Stimulated activated CD4-positive, alpha-beta T cell treated with anti-CD3 and anti-CD28 coated beads, Interleukin-15, amount 100 ng/mL, for 24 hours (primary cell): ENCODE measurements around the gene CCDC196.
A peak's percentile ranks its signal among the peaks of the same experiment; 100 is the strongest.
"Not testable (repeated sequence)": the region's sequence is repeated elsewhere in the genome, so short reads cannot be mapped to it uniquely, and the experiment has no call there.

ENCODE experiments used
- DNase-seq: peaks from one replicate; pipeline ENCODE4 v3.0.0-alpha.2; 2020

CCDC196 gene

GRCh38 chr14:66496188-66496807 is 10.1 kb downstream of the CCDC196 start:
- no peak for DNase-seq

- DNase-seq, result no peak
These were observed 10.7 kb downstream of the CCDC196 start for GRCh38 chr14:66496911-66497310.

- no peak for DNase-seq
These were observed 12.1 kb downstream of the CCDC196 start for GRCh38 chr14:66498311-66498710.

GRCh38 chr14:66501592-66501991 is 15.4 kb downstream of the CCDC196 start:
- DNase-seq, result no peak

GRCh38 chr14:66502836-66503235 is 16.7 kb downstream of the CCDC196 start:
- not testable (repeated sequence) for DNase-seq

- DNase-seq, result no peak
These were observed 17.4 kb downstream of the CCDC196 start for GRCh38 chr14:66503532-66503931.

- DNase-seq, result no peak
These were observed 21.1 kb downstream of the CCDC196 start for GRCh38 chr14:66507181-66507721.

- peak; percentile 95 for DNase-seq
These were observed 21.8 kb downstream of the CCDC196 start, which contains the start of gene GPHN for GRCh38 chr14:66507722-66508546. GPHN (plus strand) TSS chr14:66508147.

- no peak for DNase-seq
These were observed 22.3 kb downstream of the CCDC196 start for GRCh38 chr14:66508547-66508845.

GRCh38 chr14:66508846-66509621 is 22.9 kb downstream of the CCDC196 start:
- peak; percentile 71 for DNase-seq

- no peak for DNase-seq
These were observed 23.7 kb downstream of the CCDC196 start for GRCh38 chr14:66509874-66510273.

DNA sequence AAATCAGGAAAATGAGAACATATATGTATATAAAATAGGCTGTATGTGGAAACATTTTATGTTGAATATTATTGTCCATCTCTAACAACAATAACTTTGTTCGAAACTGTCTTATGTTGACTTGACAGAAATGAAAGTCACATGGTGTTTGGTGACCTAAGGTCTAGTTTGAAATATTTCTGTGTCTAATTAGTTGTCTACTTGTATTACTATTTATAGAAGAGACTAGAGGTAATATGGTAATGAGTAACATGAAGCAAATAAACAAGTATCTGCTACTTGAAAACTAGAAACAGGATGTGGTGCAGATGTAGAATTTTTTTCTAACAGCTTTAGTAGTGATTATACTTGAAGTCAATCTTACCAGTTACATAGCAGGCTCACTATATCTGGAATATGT is 25.7 kb downstream of the CCDC196 start:
- DNase-seq, result no peak

DNA sequence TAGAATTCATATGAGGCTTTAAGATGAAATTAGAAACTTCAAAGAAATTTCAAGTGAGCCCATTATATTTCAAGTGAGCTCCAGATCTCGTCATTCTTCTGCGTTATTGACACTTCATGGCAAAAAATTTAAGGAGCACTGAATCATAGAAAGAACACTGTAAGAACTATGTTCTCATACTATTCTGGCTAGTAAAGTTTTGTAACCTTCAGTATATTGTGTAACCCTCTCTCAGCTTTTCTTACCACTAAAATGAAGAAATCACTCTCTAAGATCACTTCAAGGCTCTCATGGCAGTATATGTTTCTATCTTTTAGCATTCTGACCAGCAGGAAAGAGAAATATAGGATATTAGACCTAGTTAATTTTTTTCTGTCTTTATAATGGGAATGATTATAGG is 28.0 kb downstream of the CCDC196 start:
- DNase-seq, result no peak

DNA sequence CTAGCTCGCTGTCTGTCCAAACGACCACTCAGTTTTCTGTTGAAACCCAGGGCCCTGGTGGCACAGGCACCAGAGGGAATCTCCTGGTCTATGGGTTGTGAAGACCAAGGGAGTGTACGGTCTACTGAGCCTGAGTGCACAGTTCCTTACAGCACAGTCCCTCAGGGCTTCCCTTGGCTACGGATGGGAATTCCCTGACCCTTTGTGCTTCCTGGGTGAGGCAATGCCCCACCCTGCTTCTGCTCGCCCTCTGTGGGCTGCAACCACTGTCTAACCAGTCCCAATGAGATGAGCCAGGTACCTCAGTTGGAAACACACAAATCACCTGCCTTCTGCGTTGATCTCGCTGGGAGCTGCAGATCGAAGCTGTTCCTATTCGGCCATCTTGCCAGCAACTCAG is 44.4 kb downstream of the CCDC196 start:
- DNase-seq, result no peak

DNA sequence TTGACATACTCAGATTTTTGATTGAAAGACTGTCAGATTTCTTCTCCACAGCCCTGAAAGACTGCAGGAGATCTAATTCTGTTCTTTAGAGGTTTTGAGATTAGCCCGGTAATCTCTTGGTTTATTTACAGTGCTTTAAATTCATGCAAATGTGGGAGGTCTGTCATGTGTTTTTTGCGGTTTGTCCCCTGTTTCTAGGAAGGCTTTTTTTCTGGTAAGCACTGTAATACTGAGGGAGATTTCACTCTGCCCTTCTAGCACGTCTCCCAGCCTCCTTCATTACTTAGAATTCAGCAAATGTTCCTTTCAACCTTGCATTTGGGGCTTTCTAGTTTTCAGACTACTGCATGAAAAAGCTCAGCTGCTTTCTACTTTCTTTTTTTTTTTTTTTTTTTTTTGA is 52.9 kb downstream of the CCDC196 start:
- no peak for DNase-seq

DNA sequence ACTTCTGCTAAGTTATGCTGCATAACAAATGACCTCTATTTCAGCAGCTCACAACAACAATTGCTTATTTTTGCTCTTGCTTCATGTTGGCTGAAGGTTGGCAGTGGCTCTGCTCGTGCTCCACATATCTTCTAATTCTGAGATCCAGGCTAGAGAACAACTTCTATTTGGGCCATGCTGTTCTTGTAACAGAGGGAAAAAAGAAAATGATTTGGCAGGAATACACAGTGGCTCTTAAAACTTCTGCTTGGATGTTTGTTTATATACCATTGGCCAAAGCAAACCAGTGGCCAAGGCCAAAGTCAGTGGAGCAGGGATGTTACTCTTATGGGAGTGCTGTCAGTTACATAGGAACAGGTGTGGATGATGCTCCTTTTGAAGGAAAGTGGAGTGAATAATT is 53.9 kb downstream of the CCDC196 start:
- no peak for DNase-seq

DNA sequence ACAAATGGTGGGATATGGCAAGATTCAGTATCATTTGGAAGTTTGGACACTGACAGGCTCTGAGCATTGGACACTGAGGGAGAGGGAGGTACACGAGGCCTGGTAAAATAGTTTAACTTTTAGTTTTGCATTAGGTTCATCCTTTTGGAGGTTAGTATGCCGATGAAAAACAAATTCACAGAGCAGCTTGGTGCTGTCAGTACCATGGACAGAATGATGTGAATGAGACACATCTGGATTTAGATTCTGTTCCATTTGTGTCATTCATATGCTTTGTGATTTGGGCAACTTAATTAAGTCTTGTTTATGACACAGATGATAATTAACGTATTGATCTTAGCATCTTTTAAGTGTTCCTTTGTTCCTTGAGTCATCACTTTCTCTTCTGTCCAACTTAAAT is 55.5 kb downstream of the CCDC196 start:
- no peak for DNase-seq

DNA sequence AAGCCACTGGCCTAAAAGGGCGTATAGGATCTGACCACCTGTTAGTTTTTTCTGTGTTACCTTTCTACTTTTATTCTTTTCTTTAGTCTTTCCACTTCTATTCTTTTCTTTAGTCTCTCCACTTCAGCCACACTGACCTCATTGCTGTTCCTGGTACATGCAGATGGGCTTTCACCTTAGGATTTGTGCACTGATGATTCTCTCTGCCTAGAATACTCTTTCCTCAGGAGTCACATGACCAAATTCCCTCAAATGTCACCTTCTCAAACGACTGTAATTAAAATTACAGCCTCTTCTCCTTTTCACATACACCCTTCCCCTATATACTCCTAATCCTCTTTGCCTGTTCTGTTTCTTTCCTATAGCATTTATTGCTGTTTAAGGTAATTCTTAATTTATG is 57.8 kb downstream of the CCDC196 start:
- no peak for DNase-seq

- DNase-seq, result not testable (repeated sequence)
These were observed 59.0 kb downstream of the CCDC196 start for GRCh38 chr14:66545191-66545590.

DNA sequence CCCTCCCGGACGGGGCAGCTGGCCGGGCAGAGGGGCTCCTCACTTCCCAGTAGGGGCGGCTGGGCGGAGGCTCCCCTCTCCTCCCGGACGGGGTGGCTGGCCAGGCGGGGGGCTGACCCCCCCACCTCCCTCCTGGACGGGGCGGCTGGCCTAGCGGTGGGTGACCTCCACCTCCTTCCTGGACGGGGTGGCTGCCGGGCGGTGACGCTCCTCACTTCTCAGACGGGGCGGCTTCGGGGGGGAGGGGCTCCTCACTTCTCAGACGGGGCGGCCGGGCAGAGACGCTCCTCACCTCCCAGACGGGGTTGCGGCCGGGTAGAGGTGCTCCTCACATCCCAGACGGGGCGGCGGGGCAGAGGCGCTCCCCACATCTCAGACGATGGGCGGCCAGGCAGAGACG is 59.6 kb downstream of the CCDC196 start:
- not testable (repeated sequence) for DNase-seq
